Kidney (tissue), 14 donors: ENCODE measurements around the gene DRG2. TPM values are rescaled to one million over a fixed set of nuclear protein-coding genes. Genes with fewer than 3 reads are reported as not detected.

Experiments used
- DNase-seq, 5 donors: peaks; one replicate each; pipeline ENCODE4 v3.0.0-alpha.2; 2013 to 2020
- FAIRE-seq: peaks from 2 replicates; lab custom pipeline; 2012; peaks lifted over from hg19 to GRCh38; lab: Jason Lieb, UNC
- H3K27ac ChIP-seq, 2 donors: one replicate each; pipeline ENCODE4 v1.7.0; 2013; ENCODE audit warnings: low read depth in 2 of 2, low read length in 2 of 2, inconsistent platforms in 1 of 2
- H3K27me3 ChIP-seq: one replicate; pipeline ENCODE4 v1.7.1; 2013; ENCODE audit warnings: low read length, inconsistent platforms; ENCODE audit not compliant: control insufficient read depth, insufficient read depth
- H3K36me3 ChIP-seq, 3 donors: one replicate each; pipeline versions ENCODE4 v1.7.0 to v1.7.1; 2013; ENCODE audit warnings: low read length in 3 of 3, control low read depth in 1 of 3, inconsistent platforms in 1 of 3; ENCODE audit not compliant: insufficient read depth in 3 of 3, control insufficient read depth in 2 of 3
- H3K4me1 ChIP-seq, 3 donors: one replicate each; pipeline versions ENCODE4 v1.7.0 to v1.7.1; 2013; ENCODE audit warnings: low read length in 3 of 3, inconsistent platforms in 1 of 3, low read depth in 1 of 3; ENCODE audit not compliant: control insufficient read depth in 2 of 3, insufficient read depth in 2 of 3
- H3K4me3 ChIP-seq, 3 donors: one replicate each; pipeline versions ENCODE4 v1.7.0 to v1.8.1; 2013; ENCODE audit warnings: low read length in 3 of 3, control low read depth in 1 of 3, inconsistent platforms in 1 of 3
- H3K9ac ChIP-seq, 3 donors: one replicate each; pipeline versions ENCODE4 v1.7.0 to v1.7.1; 2013; ENCODE audit warnings: low read length in 3 of 3, control low read depth in 1 of 3, inconsistent platforms in 1 of 3
- H3K9me3 ChIP-seq, 3 donors: one replicate each; pipeline versions ENCODE4 v1.7.0 to v1.7.1; 2013; ENCODE audit warnings: low read length in 3 of 3, control low read depth in 1 of 3, inconsistent platforms in 1 of 3; ENCODE audit not compliant: control insufficient read depth in 2 of 3, insufficient read depth in 1 of 3
- intact Hi-C: fragments of 100-400 bp; cut with DNase I; formaldehyde crosslinking; loops from one replicate; pipeline ENCODE4 v1.11.1; 2022
- polyA plus RNA-seq: library from polyadenylated mRNA; stranded (reverse); fragments of 350-450 nt; fragmentation: Illumina TruSeq; extraction: RNeasy Lipid Tissue Mini Kit (QIAGEN cat#74804); gene quantifications from one replicate; pipeline ENCODE4 v1.2.3, GENCODE V29; 2014; ENCODE audit warnings: low read depth, low replicate concordance; ENCODE audit not compliant: insufficient read depth
- total RNA-seq: library from RNA; stranded (reverse); fragmentation: NEBNext Ultra II Directional; extraction: Animal tissue kit (Norgen Biotek cat#: 25700); gene quantifications from one replicate; pipeline ENCODE4 v1.2.1, GENCODE V29; 2021
- TF ChIP-seq, protein P1 (sequence below): IDR thresholded peaks from 3 replicates; pipeline ENCODE4 v1.5.1; 2012; ENCODE audit warnings: mild to moderate bottlenecking, moderate library complexity, borderline replicate concordance; ENCODE audit not compliant: insufficient read depth; ENCODE audit errors: extremely low read depth
- donor health status: control.
- donor health status: control.
- donor health status: control.
- donor health status: control.
- donor health status: control.
- donor health status: DM: yes; HTN: yes; CAD: no.
- donor health status: Normal renal cell carcinoma (clear cell type).

Gene DRG2
- total and polyA plus RNA-seq, 2 donors from 2014 or later, result 39.2 to 49.3 TPM

DNA sequence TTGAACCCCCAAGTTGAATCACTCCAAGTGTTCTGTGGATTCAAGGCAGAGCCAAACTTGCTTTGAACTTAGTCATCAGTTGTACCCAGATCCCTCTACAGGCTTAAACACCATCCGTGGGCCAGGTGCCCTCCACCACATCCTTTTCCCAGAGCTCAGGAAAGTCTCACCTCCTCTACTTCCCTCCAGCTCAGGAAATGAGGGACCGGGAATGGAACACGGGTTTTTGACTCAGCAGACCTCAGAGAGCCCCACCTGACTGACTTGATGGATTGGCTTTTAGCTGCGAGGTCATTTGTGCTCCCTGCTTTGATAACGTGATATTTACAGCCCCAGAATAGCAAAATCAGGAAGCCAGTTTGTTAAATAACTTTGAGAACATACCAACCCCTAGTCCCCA is 28.5 kb upstream of the DRG2 start:
- H3K4me3 ChIP-seq, result no peak overlapping the region
- no peak overlapping the region for H3K9ac ChIP-seq
- no peak overlapping the region for H3K27ac ChIP-seq
- DNase-seq (no peak), FAIRE-seq (no peak)
- H3K36me3 ChIP-seq, result peaks cover 0 to 36% (median 26%) of the 10 kb centered on the region in 3 donors
- no peaks in the 10 kb centered on the region for H3K4me1 ChIP-seq
- no peaks in the 10 kb centered on the region for H3K27me3 ChIP-seq
- H3K9me3 ChIP-seq, result no peaks in the 10 kb centered on the region
- intact Hi-C loops, result no loop called here
- TF ChIP-seq, protein P1, sequence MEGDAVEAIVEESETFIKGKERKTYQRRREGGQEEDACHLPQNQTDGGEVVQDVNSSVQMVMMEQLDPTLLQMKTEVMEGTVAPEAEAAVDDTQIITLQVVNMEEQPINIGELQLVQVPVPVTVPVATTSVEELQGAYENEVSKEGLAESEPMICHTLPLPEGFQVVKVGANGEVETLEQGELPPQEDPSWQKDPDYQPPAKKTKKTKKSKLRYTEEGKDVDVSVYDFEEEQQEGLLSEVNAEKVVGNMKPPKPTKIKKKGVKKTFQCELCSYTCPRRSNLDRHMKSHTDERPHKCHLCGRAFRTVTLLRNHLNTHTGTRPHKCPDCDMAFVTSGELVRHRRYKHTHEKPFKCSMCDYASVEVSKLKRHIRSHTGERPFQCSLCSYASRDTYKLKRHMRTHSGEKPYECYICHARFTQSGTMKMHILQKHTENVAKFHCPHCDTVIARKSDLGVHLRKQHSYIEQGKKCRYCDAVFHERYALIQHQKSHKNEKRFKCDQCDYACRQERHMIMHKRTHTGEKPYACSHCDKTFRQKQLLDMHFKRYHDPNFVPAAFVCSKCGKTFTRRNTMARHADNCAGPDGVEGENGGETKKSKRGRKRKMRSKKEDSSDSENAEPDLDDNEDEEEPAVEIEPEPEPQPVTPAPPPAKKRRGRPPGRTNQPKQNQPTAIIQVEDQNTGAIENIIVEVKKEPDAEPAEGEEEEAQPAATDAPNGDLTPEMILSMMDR, result no peak

DNA sequence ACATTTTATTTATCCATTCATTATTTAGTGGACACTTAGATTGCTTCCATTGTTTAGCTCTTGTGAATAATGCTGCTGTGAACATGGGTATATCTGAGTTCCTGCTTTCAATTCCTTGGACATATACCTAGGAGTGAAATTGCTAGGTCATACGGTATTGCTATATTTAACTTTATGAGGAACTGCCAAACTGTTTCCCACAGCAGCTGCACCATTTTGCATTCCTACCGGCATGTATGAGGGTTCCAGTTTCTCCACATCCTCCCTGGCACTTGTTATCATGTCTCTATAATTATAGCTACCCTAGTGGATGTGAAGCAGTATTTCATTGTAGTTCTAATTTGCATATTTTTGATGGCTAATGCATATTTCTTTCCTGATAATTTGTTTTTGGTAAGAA is 23.7 kb upstream of the DRG2 start:
- TF ChIP-seq, protein P1, result no peak
- Histone ChIP-seq H3K4me1 (no peaks in the 10 kb centered on the region), H3K27ac (no peak overlapping the region), H3K9me3 (no peaks in the 10 kb centered on the region), H3K4me3 (no peak overlapping the region), H3K9ac (no peak overlapping the region), H3K36me3 (peaks cover 4 to 16% (median 16%) of the 10 kb centered on the region in 3 donors), H3K27me3 (no peaks in the 10 kb centered on the region)
- FAIRE-seq (no peak), DNase-seq (no peak)
- intact Hi-C loops, result no loop called here

DNA sequence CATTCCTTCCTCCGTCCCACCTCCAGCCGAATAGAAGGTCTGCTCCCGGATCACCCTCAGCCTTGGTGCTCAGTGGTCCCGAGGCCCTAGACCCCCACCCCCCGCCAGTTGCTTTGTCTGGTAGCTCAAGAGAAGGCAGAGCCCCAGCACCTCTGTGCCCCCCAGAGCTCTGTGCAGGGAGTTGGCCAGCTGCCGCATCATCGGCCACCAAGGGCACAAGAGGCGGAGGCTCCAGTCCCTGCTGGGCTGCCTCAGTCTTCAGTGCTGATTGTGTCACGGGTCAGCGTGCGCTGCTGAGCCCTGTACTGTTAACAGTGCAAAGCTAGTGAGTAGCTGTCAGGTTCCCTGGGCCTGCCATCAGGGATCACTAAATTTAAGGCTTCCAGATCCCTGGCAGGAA is 22.2 kb upstream of the DRG2 start:
- Histone ChIP-seq H3K36me3 (peaks cover 4 to 16% (median 12%) of the 10 kb centered on the region in 3 donors), H3K27me3 (no peaks in the 10 kb centered on the region), H3K9me3 (no peaks in the 10 kb centered on the region), H3K4me1 (no peaks in the 10 kb centered on the region), H3K9ac (no peak overlapping the region), H3K27ac (no peak overlapping the region), H3K4me3 (no peak overlapping the region)
- FAIRE-seq, result no peak
- TF ChIP-seq, protein P1, result no peak
- no peak for DNase-seq
- intact Hi-C loops, result no loop called here

- no peak overlapping the region for H3K27ac ChIP-seq
- DNase-seq, result no peak
- no peaks in the 10 kb centered on the region for H3K9me3 ChIP-seq
- peaks cover 0 to 3% (median 0%) of the 10 kb centered on the region in 3 donors for H3K4me1 ChIP-seq
- TF ChIP-seq, protein P1, result no peak
- H3K9ac ChIP-seq, result no peak overlapping the region
- no peaks in the 10 kb centered on the region for H3K27me3 ChIP-seq
- peaks cover 4 to 10% (median 8%) of the 10 kb centered on the region in 3 donors for H3K36me3 ChIP-seq
- intact Hi-C loops, result no loop called here
- H3K4me3 ChIP-seq, result no peak overlapping the region
- FAIRE-seq, result no peak
Measured at GRCh38 chr17:18066866-18067265, 20.9 kb upstream of the DRG2 start.
